WTC11 (cell line): ENCODE measurements around the gene RPRM. TPM values are rescaled to one million over a fixed set of nuclear protein-coding genes. Genes with fewer than 3 reads are reported as not detected.

Experiments
- ATAC-seq: fragments of 200-7000 bp; cut with Tn5 transposase; 2 replicates; pipeline ENCODE4 v1.10.0; 2021; ENCODE audit warnings: mild to moderate bottlenecking, moderate library complexity
- CTCF ChIA-PET: fragments of 300-600 bp; sonication (Branson Sonifier 250); formaldehyde crosslinking; loops from one replicate; lab custom pipeline; 2021; ENCODE audit warnings: antibody characterized with exemption; lab: Charles Lee
- POLR2A ChIA-PET: fragments of 350-600 bp; sonication (Branson Sonifier 250); formaldehyde crosslinking; loops from one replicate; lab custom pipeline; 2021; ENCODE audit warnings: antibody characterized with exemption; lab: Charles Lee
- DNase-seq: peaks from one replicate; pipeline ENCODE4 v3.0.0; 2021; ENCODE audit warnings: low spot score
- H3K27ac Mint-ChIP-seq: 2 replicates; pipeline ENCODE4 v1.8.0; 2021; ENCODE audit warnings: mixed read lengths
- H3K27me3 Mint-ChIP-seq: 2 replicates; pipeline ENCODE4 v1.8.0; 2021; ENCODE audit warnings: low read depth, mild to moderate bottlenecking, moderate library complexity, mixed read lengths
- H3K36me3 Mint-ChIP-seq: 2 replicates; pipeline ENCODE4 v1.8.0; 2021; ENCODE audit warnings: mixed read lengths
- H3K4me1 Mint-ChIP-seq: 2 replicates; pipeline ENCODE4 v1.8.0; 2022; ENCODE audit warnings: mixed read lengths
- H3K4me3 Mint-ChIP-seq: 2 replicates; pipeline ENCODE4 v1.8.0; 2021; ENCODE audit warnings: mild to moderate bottlenecking, moderate library complexity, mixed read lengths
- H3K9me3 Mint-ChIP-seq: 2 replicates; pipeline ENCODE4 v1.8.0; 2021; ENCODE audit warnings: mixed read lengths
- ARID4B ChIP-seq: sonication (generic); formaldehyde crosslinking; IDR thresholded peaks from 2 replicates; pipeline ENCODE4 v1.8.0; 2023; ENCODE audit warnings: missing genetic modification reagents, mild to moderate bottlenecking, borderline replicate concordance
- E2F1 ChIP-seq: sonication (generic); formaldehyde crosslinking; IDR thresholded peaks from 2 replicates; pipeline ENCODE4 v1.8.0; 2022; ENCODE audit warnings: mild to moderate bottlenecking, missing genetic modification reagents
- E2F4 ChIP-seq: sonication (generic); formaldehyde crosslinking; IDR thresholded peaks from 2 replicates; pipeline ENCODE4 v1.8.1; 2022; ENCODE audit warnings: low read depth, mild to moderate bottlenecking, moderate library complexity, missing genetic modification reagents, borderline replicate concordance
- GRHL2 ChIP-seq: fragments of 250-450 bp; sonication (Bioruptor Pico); IDR thresholded peaks from 2 replicates; pipeline ENCODE4 v1.8.0; 2022; ENCODE audit warnings: mild to moderate bottlenecking, moderate library complexity; ENCODE audit not compliant: insufficient replicate concordance, severe bottlenecking
- MAX ChIP-seq: sonication (generic); formaldehyde crosslinking; IDR thresholded peaks from 2 replicates; pipeline ENCODE4 v1.8.0; 2022; ENCODE audit warnings: mild to moderate bottlenecking, missing genetic modification reagents
- RORB ChIP-seq: fragments of 250-450 bp; sonication (Bioruptor Pico); IDR thresholded peaks from 2 replicates; pipeline ENCODE4 v1.9.0; 2021; ENCODE audit warnings: mild to moderate bottlenecking
- ZNF263 ChIP-seq: sonication (generic); formaldehyde crosslinking; IDR thresholded peaks from 2 replicates; pipeline ENCODE4 v1.8.1; 2022; ENCODE audit warnings: low read depth, mild to moderate bottlenecking, moderate library complexity, missing genetic modification reagents
- total RNA-seq: library from RNA; stranded (reverse); gene quantifications from 3 replicates; pipeline ENCODE4 v1.2.3, GENCODE V29; 2021
- TF ChIP-seq, protein P1 (sequence below): sonication (generic); formaldehyde crosslinking; IDR thresholded peaks from 2 replicates; pipeline ENCODE4 v1.8.0; 2023; ENCODE audit warnings: mild to moderate bottlenecking, missing genetic modification reagents
- TF ChIP-seq, protein P2 (sequence below): sonication (generic); formaldehyde crosslinking; IDR thresholded peaks from 2 replicates; pipeline ENCODE4 v1.8.0; 2022; ENCODE audit warnings: missing genetic modification reagents

The RPRM gene
- total RNA-seq, 1 experiment from 2014 or later = 28.1 TPM

- TF ChIP-seq, protein P1, sequence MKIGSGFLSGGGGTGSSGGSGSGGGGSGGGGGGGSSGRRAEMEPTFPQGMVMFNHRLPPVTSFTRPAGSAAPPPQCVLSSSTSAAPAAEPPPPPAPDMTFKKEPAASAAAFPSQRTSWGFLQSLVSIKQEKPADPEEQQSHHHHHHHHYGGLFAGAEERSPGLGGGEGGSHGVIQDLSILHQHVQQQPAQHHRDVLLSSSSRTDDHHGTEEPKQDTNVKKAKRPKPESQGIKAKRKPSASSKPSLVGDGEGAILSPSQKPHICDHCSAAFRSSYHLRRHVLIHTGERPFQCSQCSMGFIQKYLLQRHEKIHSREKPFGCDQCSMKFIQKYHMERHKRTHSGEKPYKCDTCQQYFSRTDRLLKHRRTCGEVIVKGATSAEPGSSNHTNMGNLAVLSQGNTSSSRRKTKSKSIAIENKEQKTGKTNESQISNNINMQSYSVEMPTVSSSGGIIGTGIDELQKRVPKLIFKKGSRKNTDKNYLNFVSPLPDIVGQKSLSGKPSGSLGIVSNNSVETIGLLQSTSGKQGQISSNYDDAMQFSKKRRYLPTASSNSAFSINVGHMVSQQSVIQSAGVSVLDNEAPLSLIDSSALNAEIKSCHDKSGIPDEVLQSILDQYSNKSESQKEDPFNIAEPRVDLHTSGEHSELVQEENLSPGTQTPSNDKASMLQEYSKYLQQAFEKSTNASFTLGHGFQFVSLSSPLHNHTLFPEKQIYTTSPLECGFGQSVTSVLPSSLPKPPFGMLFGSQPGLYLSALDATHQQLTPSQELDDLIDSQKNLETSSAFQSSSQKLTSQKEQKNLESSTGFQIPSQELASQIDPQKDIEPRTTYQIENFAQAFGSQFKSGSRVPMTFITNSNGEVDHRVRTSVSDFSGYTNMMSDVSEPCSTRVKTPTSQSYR (CRISPR knock-in tag) = no peak
- TF ChIP-seq GRHL2 (CRISPR knock-in tag) = no peak
- TF ChIP-seq E2F1 (CRISPR knock-in tag) = no peak
- TF ChIP-seq RORB (CRISPR knock-in tag) = no peak
Measured at GRCh38 chr2:153455861-153456260, 22.7 kb downstream of the RPRM start (continued).

DNA sequence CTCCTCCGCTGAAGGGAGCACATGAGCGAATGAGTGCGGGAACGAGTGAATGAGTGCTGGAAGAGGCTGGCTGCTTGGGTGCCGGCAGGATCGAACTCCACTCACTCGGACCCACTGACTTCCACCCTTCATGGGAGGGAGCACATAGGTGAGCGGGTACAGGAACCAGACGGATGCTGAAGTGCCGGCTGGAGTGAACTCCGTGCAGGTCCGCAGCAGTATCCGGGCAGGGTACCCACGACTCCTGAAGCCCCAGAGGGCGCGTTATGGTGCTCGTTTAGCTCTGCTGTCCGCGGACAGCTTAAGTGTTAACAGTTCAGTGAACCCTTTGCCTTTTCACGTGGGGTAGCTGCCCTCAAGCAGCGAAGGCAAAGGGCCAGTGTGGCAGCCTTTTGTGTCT lies 23.2 kb downstream of the RPRM start:
- peaks cover 4% of the 10 kb centered on the region; the same call in 1 of the 2 replicates for H3K27me3 Mint-ChIP-seq
- CTCF ChIA-PET = interaction anchor here (0.9 to 1.2 kb wide), 2 partner anchors 22 to 168 kb away, joined by 3 to 4 read pairs; no protein-coding TSS in a partner anchor
- peak; percentile 49 for ATAC-seq
- TF ChIP-seq E2F4 (CRISPR knock-in tag) = no peak
- TF ChIP-seq, protein P2, sequence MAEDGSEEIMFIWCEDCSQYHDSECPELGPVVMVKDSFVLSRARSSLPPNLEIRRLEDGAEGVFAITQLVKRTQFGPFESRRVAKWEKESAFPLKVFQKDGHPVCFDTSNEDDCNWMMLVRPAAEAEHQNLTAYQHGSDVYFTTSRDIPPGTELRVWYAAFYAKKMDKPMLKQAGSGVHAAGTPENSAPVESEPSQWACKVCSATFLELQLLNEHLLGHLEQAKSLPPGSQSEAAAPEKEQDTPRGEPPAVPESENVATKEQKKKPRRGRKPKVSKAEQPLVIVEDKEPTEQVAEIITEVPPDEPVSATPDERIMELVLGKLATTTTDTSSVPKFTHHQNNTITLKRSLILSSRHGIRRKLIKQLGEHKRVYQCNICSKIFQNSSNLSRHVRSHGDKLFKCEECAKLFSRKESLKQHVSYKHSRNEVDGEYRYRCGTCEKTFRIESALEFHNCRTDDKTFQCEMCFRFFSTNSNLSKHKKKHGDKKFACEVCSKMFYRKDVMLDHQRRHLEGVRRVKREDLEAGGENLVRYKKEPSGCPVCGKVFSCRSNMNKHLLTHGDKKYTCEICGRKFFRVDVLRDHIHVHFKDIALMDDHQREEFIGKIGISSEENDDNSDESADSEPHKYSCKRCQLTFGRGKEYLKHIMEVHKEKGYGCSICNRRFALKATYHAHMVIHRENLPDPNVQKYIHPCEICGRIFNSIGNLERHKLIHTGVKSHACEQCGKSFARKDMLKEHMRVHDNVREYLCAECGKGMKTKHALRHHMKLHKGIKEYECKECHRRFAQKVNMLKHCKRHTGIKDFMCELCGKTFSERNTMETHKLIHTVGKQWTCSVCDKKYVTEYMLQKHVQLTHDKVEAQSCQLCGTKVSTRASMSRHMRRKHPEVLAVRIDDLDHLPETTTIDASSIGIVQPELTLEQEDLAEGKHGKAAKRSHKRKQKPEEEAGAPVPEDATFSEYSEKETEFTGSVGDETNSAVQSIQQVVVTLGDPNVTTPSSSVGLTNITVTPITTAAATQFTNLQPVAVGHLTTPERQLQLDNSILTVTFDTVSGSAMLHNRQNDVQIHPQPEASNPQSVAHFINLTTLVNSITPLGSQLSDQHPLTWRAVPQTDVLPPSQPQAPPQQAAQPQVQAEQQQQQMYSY (CRISPR knock-in tag) = no peak
- no peak for TF ChIP-seq ARID4B (CRISPR knock-in tag)
- TF ChIP-seq MAX = no peak
- no peak for TF ChIP-seq ZNF263 (CRISPR knock-in tag)
- H3K4me1 Mint-ChIP-seq = peaks cover 42% of the 10 kb centered on the region
- POLR2A ChIA-PET = interaction anchor here (0.6 kb wide), 1 partner anchor 431 kb away, joined by 5 read pairs; no protein-coding TSS in a partner anchor
- H3K27ac Mint-ChIP-seq = no peak overlapping the region
- no peak overlapping the region for H3K4me3 Mint-ChIP-seq
- peak; percentile 14 for DNase-seq
- H3K36me3 Mint-ChIP-seq = peaks cover under 1% of the 10 kb centered on the region; the same call in 1 of the 2 replicates
- no peaks in the 10 kb centered on the region for H3K9me3 Mint-ChIP-seq
